Stimulated activated CD4-positive, alpha-beta T cell treated with anti-CD3 and anti-CD28 coated beads, Interleukin-4, amount 100 ng/mL, for 24 hours (primary cell): Measurements from ENCODE around the gene OBP2B.
"Not testable (repeated sequence)": the region's sequence is repeated elsewhere in the genome, so short reads cannot be mapped to it uniquely, and the experiment has no call there.

ENCODE experiments used
- DNase-seq: peaks from one replicate; pipeline ENCODE4 v3.0.0-alpha.2; 2020

OBP2B gene

GRCh38 chr9:133238272-133238850, 29.3 kb upstream of the OBP2B start:
- peak; percentile 24 for DNase-seq

GRCh38 chr9:133237035-133237731, 28.1 kb upstream of the OBP2B start:
- no peak for DNase-seq

- DNase-seq = not testable (repeated sequence)
Observed at GRCh38 chr9:133236291-133237034, 27.4 kb upstream of the OBP2B start.

GRCh38 chr9:133235549-133236222, 26.6 kb upstream of the OBP2B start:
- no peak for DNase-seq

GRCh38 chr9:133234577-133235322, 25.7 kb upstream of the OBP2B start:
- no peak for DNase-seq

- no peak for DNase-seq
Observed at GRCh38 chr9:133233681-133234432, 24.8 kb upstream of the OBP2B start.

GRCh38 chr9:133231934-133232568, 23.0 kb upstream of the OBP2B start:
- DNase-seq = not testable (repeated sequence)

GRCh38 chr9:133230514-133230913, 21.5 kb upstream of the OBP2B start:
- not testable (repeated sequence) for DNase-seq

GRCh38 chr9:133230093-133230492, 21.0 kb upstream of the OBP2B start:
- DNase-seq = no peak

GRCh38 chr9:133228474-133229193, 19.6 kb upstream of the OBP2B start:
- not testable (repeated sequence) for DNase-seq

GRCh38 chr9:133227996-133228395, 18.9 kb upstream of the OBP2B start:
- DNase-seq = not testable (repeated sequence)

GRCh38 chr9:133227242-133227860, 18.3 kb upstream of the OBP2B start:
- DNase-seq = no peak

GRCh38 chr9:133226219-133227171, 17.4 kb upstream of the OBP2B start:
- no peak for DNase-seq

- DNase-seq = no peak
Observed at GRCh38 chr9:133225171-133226011, 16.3 kb upstream of the OBP2B start.

- DNase-seq = no peak
Observed at GRCh38 chr9:133224762-133225161, 15.7 kb upstream of the OBP2B start.

GRCh38 chr9:133223159-133223756, 14.2 kb upstream of the OBP2B start:
- DNase-seq = not testable (repeated sequence)

- DNase-seq = not testable (repeated sequence)
Observed at GRCh38 chr9:133221994-133222393, 12.9 kb upstream of the OBP2B start.
